ENCODE data around the gene FAM43A. TPM values are rescaled to one million over a fixed set of nuclear protein-coding genes. Genes with fewer than 3 reads are reported as not detected.

FAM43A gene, protein sequence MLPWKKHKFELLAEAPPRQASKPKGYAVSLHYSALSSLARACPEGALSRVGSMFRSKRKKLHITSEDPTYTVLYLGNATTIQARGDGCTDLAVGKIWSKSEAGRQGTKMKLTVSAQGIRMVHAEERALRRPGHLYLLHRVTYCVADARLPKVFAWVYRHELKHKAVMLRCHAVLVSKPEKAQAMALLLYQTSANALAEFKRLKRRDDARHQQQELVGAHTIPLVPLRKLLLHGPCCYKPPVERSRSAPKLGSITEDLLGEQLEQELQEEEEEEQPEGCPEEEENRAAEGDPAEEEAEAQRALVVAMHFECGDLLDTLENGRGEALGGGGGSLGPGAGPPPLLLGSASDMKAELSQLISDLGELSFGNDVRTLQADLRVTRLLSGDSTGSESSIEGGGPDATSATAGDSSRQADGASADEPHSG
- 22.4 TPM for total RNA-seq
- 28.5 TPM for polyA plus RNA-seq

DNA sequence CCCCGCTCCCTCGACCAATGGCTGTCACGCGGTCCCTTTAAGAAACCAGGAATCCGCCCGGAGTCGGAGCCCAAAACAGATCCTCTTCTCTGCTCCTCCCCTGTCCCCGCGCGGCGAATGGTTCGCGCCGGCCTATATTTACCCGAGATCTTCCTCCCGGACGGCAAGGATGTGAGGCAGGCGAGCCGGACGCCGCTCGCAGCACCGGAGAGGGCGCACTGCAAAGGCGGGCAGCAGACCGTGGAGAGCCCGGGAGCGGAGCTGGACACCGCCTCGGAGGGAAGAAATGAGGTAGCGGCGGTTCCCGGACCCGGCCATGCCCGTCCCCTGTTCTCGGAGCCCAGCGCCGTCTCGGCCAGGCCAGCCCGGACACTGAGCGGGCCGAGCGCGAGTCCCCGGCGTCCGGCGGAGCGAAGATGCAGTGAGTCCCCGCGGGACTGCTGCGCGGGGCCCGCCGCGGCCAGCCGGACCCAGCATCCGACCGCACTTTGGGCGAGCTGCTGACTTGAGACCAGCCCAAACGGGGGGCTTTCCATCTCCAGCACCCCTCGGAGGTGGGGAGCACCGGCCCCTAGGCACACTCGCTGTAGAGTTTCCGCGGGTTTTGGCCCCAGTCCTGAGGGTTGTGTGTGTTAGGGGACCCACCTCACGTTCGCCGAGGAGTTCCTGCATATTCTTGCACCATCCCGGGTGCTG lies at the start of gene FAM43A:
Gene FAM43A (plus strand): TSS at position 166 of the 696 bp plus-strand sequence. CDS start 944 bp downstream, outside the sequence.
- Histone ChIP-seq H3K4me3 (ENCODE audit: low read depth, low read length) (peak within 1 kb of the TSS; percentile 57), H3K36me3 (ENCODE audit: insufficient read depth) (no peaks in the 10 kb centered on the region), H3K4me1 (ENCODE audit: insufficient read depth) (no peaks in the 10 kb centered on the region), H3K27ac (ENCODE audit: low read depth) (peak within 1 kb of the TSS; percentile 73)
- WGBS, result under 1% methylated on average over 70 of the region's 70 CpGs
- peak; percentile 79 for DNase-seq (ENCODE audit: extremely low spot score)

DNA sequence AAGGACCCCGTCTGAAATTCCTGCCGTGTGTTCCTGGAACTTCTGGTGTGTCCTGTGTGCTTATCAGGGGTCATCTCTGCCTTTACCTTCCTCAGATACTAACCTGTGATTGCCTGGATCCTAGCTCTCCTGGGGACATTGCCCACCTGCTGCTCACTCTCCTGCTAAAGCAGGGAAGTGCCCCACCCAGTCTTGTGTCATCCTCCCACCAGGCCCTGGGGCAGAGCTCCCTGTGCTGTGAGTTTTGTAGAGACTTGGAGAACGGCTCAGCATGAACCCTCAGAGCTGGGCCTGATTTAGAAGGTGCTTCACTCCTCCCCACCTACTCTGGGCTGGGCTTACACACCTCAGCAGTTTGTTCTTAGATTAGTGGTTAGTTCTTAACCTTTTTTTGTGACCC lies 48.6 kb upstream of the FAM43A start:
- no peak for DNase-seq (ENCODE audit: extremely low spot score)
- no peak overlapping the region for H3K4me3 ChIP-seq (ENCODE audit: low read depth, low read length)
- H3K4me1 ChIP-seq (ENCODE audit: insufficient read depth), result no peaks in the 10 kb centered on the region
- no peaks in the 10 kb centered on the region for H3K36me3 ChIP-seq (ENCODE audit: insufficient read depth)
- H3K27ac ChIP-seq (ENCODE audit: low read depth), result no peak overlapping the region
- WGBS, result 65% methylated on average over 3 of the region's 3 CpGs

- Histone ChIP-seq H3K27ac (ENCODE audit: low read depth) (no peak overlapping the region), H3K4me3 (ENCODE audit: low read depth, low read length) (no peak overlapping the region), H3K36me3 (ENCODE audit: insufficient read depth) (no peaks in the 10 kb centered on the region), H3K4me1 (ENCODE audit: insufficient read depth) (no peaks in the 10 kb centered on the region)
- WGBS, result 93% methylated on average over 22 of the region's 22 CpGs
- DNase-seq (ENCODE audit: extremely low spot score), result no peak
These were observed 47.9 kb upstream of the FAM43A start for GRCh38 chr3:194637541-194638400.

GRCh38 chr3:194638991-194639605 lies 46.6 kb upstream of the FAM43A start:
- Histone ChIP-seq H3K27ac (ENCODE audit: low read depth) (no peak overlapping the region), H3K4me3 (ENCODE audit: low read depth, low read length) (no peak overlapping the region), H3K4me1 (ENCODE audit: insufficient read depth) (no peaks in the 10 kb centered on the region), H3K36me3 (ENCODE audit: insufficient read depth) (peaks cover 1% of the 10 kb centered on the region)
- WGBS, result 92% methylated on average over 10 of the region's 10 CpGs
- no peak for DNase-seq (ENCODE audit: extremely low spot score)

DNA sequence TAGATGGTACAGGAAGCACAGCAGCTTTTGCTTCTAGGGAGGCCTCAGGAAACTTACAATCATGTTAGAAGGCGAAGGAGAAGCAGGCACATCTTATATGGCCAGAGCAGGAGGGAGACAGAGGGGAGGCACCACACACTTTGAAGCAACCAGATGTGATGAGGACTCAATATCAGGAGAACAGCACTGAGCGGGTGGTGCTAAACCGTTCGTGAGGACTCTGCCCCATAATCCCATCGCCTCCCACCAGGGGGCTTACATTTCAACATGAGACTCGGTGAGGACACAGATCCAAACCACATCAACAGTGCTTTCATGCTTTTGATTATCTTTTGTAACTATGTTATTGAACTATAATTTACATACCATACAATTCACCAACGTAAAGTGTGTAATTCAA lies 44.9 kb upstream of the FAM43A start:
- WGBS, result 76% methylated on average over 7 of the region's 7 CpGs
- no peak overlapping the region for H3K27ac ChIP-seq (ENCODE audit: low read depth)
- peaks cover 3% of the 10 kb centered on the region for H3K36me3 ChIP-seq (ENCODE audit: insufficient read depth)
- H3K4me3 ChIP-seq (ENCODE audit: low read depth, low read length), result no peak overlapping the region
- no peaks in the 10 kb centered on the region for H3K4me1 ChIP-seq (ENCODE audit: insufficient read depth)
- no peak for DNase-seq (ENCODE audit: extremely low spot score)

GRCh38 chr3:194642769-194643168 lies 42.9 kb upstream of the FAM43A start:
- 93% methylated on average over 2 of the region's 2 CpGs for WGBS
- Histone ChIP-seq H3K4me1 (ENCODE audit: insufficient read depth) (no peaks in the 10 kb centered on the region), H3K4me3 (ENCODE audit: low read depth, low read length) (no peak overlapping the region), H3K27ac (ENCODE audit: low read depth) (no peak overlapping the region), H3K36me3 (ENCODE audit: insufficient read depth) (peaks cover 3% of the 10 kb centered on the region)
- no peak for DNase-seq (ENCODE audit: extremely low spot score)

- Histone ChIP-seq H3K27ac (ENCODE audit: low read depth) (no peak overlapping the region), H3K4me3 (ENCODE audit: low read depth, low read length) (no peak overlapping the region), H3K36me3 (ENCODE audit: insufficient read depth) (peaks cover 9% of the 10 kb centered on the region), H3K4me1 (ENCODE audit: insufficient read depth) (no peaks in the 10 kb centered on the region)
- WGBS, result 84% methylated on average over 3 of the region's 3 CpGs
- DNase-seq (ENCODE audit: extremely low spot score), result no peak
These were observed 37.9 kb upstream of the FAM43A start for GRCh38 chr3:194647747-194648146.

DNA sequence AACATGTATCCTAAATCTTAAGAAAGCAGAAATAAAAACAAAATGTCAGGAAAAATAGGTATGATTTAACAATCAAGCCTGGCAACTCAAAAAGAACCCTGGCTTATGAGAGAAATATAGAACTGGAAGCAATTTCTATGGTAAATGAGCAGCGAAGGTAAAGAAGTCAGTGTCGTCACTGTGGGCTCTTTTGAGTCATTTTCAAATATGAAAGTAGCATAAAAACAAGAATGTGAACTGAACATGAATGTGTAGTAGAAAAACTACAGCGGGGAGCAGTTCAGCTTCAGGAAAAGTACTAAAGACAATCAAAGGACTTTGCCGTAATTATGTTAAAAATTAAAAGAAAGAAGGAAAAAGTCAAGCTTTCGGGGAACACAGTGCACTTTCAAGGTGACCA lies 31.2 kb upstream of the FAM43A start:
- 92% methylated on average over 5 of the region's 5 CpGs for WGBS
- peaks cover 9% of the 10 kb centered on the region for H3K36me3 ChIP-seq (ENCODE audit: insufficient read depth)
- H3K4me3 ChIP-seq (ENCODE audit: low read depth, low read length), result no peak overlapping the region
- no peak for DNase-seq (ENCODE audit: extremely low spot score)
- no peaks in the 10 kb centered on the region for H3K4me1 ChIP-seq (ENCODE audit: insufficient read depth)
- no peak overlapping the region for H3K27ac ChIP-seq (ENCODE audit: low read depth)

GRCh38 chr3:194657439-194657838 lies 28.2 kb upstream of the FAM43A start:
- Histone ChIP-seq H3K36me3 (ENCODE audit: insufficient read depth) (peaks cover 6% of the 10 kb centered on the region), H3K4me3 (ENCODE audit: low read depth, low read length) (no peak overlapping the region), H3K4me1 (ENCODE audit: insufficient read depth) (no peaks in the 10 kb centered on the region), H3K27ac (ENCODE audit: low read depth) (no peak overlapping the region)
- 94% methylated on average over 7 of the region's 7 CpGs for WGBS
- DNase-seq (ENCODE audit: extremely low spot score), result no peak

- H3K4me3 ChIP-seq (ENCODE audit: low read depth, low read length), result no peak overlapping the region
- no peak for DNase-seq (ENCODE audit: extremely low spot score)
- H3K27ac ChIP-seq (ENCODE audit: low read depth), result no peak overlapping the region
- H3K36me3 ChIP-seq (ENCODE audit: insufficient read depth), result peaks cover 6% of the 10 kb centered on the region
- 79% methylated on average over 5 of the region's 5 CpGs for WGBS
- H3K4me1 ChIP-seq (ENCODE audit: insufficient read depth), result no peaks in the 10 kb centered on the region
These were observed 27.0 kb upstream of the FAM43A start for GRCh38 chr3:194658477-194659242.

- 85% methylated on average over 7 of the region's 7 CpGs for WGBS
These were observed 25.9 kb upstream of the FAM43A start for GRCh38 chr3:194659778-194660177.

GRCh38 chr3:194661374-194661773 lies 24.3 kb upstream of the FAM43A start:
- no peak for DNase-seq (ENCODE audit: extremely low spot score)
- Histone ChIP-seq H3K4me3 (ENCODE audit: low read depth, low read length) (no peak overlapping the region), H3K4me1 (ENCODE audit: insufficient read depth) (no peaks in the 10 kb centered on the region), H3K27ac (ENCODE audit: low read depth) (no peak overlapping the region), H3K36me3 (ENCODE audit: insufficient read depth) (peaks cover 3% of the 10 kb centered on the region)
- WGBS, result 53% methylated on average over 3 of the region's 3 CpGs

More at GRCh38 chr3:194659778-194660177, 25.9 kb upstream of the FAM43A start:
- peaks cover 6% of the 10 kb centered on the region for H3K36me3 ChIP-seq (ENCODE audit: insufficient read depth)
- no peak overlapping the region for H3K27ac ChIP-seq (ENCODE audit: low read depth)
- H3K4me3 ChIP-seq (ENCODE audit: low read depth, low read length), result no peak overlapping the region
- no peaks in the 10 kb centered on the region for H3K4me1 ChIP-seq (ENCODE audit: insufficient read depth)
- no peak for DNase-seq (ENCODE audit: extremely low spot score)

Data from urinary bladder (tissue), 4 donors.